Activated B cell treated with CpG ODN at 0.5 μM for 24 hours (primary cell): Measurements from ENCODE around the gene MAOB. TPM values are rescaled to one million over a fixed set of nuclear protein-coding genes. Genes with fewer than 3 reads are reported as not detected.

Source experiments
- ATAC-seq: fragments of 200-7000 bp; cut with Tn5 transposase; one replicate; pipeline ENCODE4 v1.10.0; 2021; ENCODE audit warnings: low read depth, mild to moderate bottlenecking, moderate library complexity
- CTCF ChIA-PET: fragments of 350-600 bp; sonication (Branson Sonifier 250); formaldehyde crosslinking; loops from one replicate; lab custom pipeline; 2021; ENCODE audit warnings: antibody characterized with exemption; lab: Charles Lee
- POLR2A ChIA-PET: fragments of 350-600 bp; sonication (Branson Sonifier 250); formaldehyde crosslinking; loops from one replicate; lab custom pipeline; 2021; ENCODE audit warnings: antibody characterized with exemption; lab: Charles Lee
- DNase-seq: peaks from one replicate; pipeline ENCODE4 v3.0.0; 2022
- H3K27ac Mint-ChIP-seq: one replicate; pipeline ENCODE4 v1.8.0; 2020; ENCODE audit warnings: mixed read lengths
- H3K27me3 Mint-ChIP-seq: one replicate; pipeline ENCODE4 v1.8.0; 2021; ENCODE audit warnings: mixed read lengths
- H3K36me3 Mint-ChIP-seq: one replicate; pipeline ENCODE4 v1.8.0; 2021; ENCODE audit warnings: low read depth, mixed read lengths
- H3K4me1 Mint-ChIP-seq: one replicate; pipeline ENCODE4 v1.8.0; 2021; ENCODE audit warnings: mixed read lengths
- H3K4me3 Mint-ChIP-seq: one replicate; pipeline ENCODE4 v1.8.0; 2020; ENCODE audit warnings: mild to moderate bottlenecking, mixed read lengths
- H3K9me3 Mint-ChIP-seq: one replicate; pipeline ENCODE4 v1.8.0; 2020; ENCODE audit warnings: mixed read lengths
- intact Hi-C: fragments of 100-400 bp; cut with micrococcal nuclease; formaldehyde crosslinking; loops from one replicate; pipeline ENCODE4 v1.15.1; 2024
- total RNA-seq: library from RNA; stranded (reverse); gene quantifications from 2 replicates; pipeline ENCODE4 v1.2.3, GENCODE V29; 2022
- TF ChIP-seq, protein P1 (sequence below): fragments of 200-600 bp; IDR thresholded peaks from one replicate; pipeline ENCODE4 v1.8.0; 2022; ENCODE audit warnings: antibody characterized with exemption, mild to moderate bottlenecking

Gene MAOB
- total RNA-seq, 1 donor from 2014 or later, result not detected

DNA sequence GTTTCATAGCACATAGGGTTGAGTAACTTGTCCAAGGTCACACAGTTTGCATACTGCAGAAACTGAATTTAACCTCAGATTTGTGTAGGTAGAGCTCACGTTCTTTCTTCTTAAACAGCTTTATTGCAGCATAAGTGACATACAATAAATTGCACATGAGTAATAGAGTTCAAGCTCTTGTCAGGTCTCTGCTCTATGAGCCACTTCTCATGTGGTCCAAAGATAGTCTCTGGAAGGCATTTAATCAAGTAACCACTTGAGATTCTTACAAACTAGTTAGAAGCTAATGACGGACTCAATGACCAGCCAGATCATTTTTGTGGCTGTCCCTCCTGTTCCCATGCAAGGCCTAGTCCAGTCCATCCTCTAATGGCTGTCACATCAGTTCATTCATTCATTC lies 68.9 kb downstream of the MAOB start:
- POLR2A ChIA-PET, result no interaction called here
- Mint-ChIP-seq H3K36me3 (no peaks in the 10 kb centered on the region), H3K4me1 (no peaks in the 10 kb centered on the region), H3K9me3 (peaks cover 2% of the 10 kb centered on the region), H3K27ac (no peak overlapping the region), H3K27me3 (peaks cover 2% of the 10 kb centered on the region), H3K4me3 (no peak overlapping the region)
- DNase-seq (no peak), ATAC-seq (no peak)
- intact Hi-C loops, result no loop called here
- CTCF ChIA-PET, result no interaction called here
- TF ChIP-seq, protein P1, sequence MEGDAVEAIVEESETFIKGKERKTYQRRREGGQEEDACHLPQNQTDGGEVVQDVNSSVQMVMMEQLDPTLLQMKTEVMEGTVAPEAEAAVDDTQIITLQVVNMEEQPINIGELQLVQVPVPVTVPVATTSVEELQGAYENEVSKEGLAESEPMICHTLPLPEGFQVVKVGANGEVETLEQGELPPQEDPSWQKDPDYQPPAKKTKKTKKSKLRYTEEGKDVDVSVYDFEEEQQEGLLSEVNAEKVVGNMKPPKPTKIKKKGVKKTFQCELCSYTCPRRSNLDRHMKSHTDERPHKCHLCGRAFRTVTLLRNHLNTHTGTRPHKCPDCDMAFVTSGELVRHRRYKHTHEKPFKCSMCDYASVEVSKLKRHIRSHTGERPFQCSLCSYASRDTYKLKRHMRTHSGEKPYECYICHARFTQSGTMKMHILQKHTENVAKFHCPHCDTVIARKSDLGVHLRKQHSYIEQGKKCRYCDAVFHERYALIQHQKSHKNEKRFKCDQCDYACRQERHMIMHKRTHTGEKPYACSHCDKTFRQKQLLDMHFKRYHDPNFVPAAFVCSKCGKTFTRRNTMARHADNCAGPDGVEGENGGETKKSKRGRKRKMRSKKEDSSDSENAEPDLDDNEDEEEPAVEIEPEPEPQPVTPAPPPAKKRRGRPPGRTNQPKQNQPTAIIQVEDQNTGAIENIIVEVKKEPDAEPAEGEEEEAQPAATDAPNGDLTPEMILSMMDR, result no peak

DNA sequence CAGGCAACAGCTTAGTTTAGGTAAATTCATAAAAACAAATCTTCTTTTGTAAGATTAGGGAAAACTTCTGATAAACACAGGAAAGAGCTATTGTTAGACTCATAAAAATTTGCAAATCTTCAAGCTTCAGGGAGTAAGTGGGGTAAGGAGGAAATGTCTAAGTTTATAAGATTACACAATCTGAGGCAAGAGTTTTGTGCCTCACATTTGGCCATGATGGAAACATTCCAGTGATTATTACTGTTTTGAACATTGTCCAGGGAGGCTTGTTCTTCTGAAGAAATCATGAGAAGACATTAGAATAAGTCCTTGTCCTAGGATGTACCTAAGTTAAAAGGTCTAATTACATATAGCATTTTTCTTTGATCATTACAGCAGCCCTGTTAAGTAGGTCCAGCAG lies 72.8 kb downstream of the MAOB start:
- DNase-seq (no peak), ATAC-seq (no peak)
- peaks cover 2% of the 10 kb centered on the region for H3K27me3 Mint-ChIP-seq
- no peaks in the 10 kb centered on the region for H3K4me1 Mint-ChIP-seq
- no peak overlapping the region for H3K4me3 Mint-ChIP-seq
- TF ChIP-seq, protein P1, result no peak
- peaks cover 2% of the 10 kb centered on the region for H3K9me3 Mint-ChIP-seq
- intact Hi-C loops, result no loop called here
- POLR2A ChIA-PET, result no interaction called here
- no peak overlapping the region for H3K27ac Mint-ChIP-seq
- no peaks in the 10 kb centered on the region for H3K36me3 Mint-ChIP-seq
- CTCF ChIA-PET, result no interaction called here

DNA sequence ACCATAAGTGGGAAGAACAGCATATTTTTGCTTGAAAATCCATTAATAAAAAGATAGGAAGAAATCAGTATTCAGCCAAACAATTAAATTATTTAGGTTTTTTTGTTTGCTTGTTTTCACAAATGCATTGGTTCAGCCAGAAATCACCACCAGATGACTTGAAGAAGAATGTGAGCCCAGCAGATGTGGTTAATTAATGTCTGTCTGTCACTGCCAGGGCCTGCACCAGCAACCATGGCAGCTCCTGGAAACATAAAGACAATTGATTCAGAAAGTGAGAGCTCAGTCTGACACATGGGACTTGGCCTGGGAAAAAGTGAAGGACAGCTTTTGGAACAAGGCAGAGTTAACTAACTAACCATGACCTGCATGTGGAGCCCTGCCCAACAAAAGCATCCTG lies 74.0 kb downstream of the MAOB start:
- no peak for ATAC-seq
- intact Hi-C loops, result no loop called here

DNA sequence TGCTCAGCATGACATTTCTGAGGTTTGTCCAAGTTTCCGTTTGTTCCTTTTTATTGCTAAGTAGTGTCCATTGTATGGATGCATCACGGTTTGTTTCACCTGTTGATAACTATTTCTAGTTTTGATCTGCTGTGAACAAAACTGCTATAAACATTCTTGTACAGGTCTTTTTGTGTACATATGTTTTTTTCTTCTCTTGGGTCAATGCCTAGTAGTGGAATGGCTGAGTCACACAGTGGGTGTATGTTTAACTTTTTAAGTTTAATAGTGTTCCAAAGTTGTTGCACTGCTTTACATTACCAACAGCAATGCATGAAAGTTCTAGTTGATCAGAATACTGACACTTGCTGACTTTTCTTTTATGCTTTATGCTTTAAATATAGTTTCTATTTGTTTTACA lies 76.7 kb downstream of the MAOB start:
- no peak overlapping the region for H3K27ac Mint-ChIP-seq
- H3K9me3 Mint-ChIP-seq, result peaks cover 2% of the 10 kb centered on the region
- intact Hi-C loops, result no loop called here
- H3K36me3 Mint-ChIP-seq, result no peaks in the 10 kb centered on the region
- no peak overlapping the region for H3K4me3 Mint-ChIP-seq
- POLR2A ChIA-PET, result no interaction called here
- no peaks in the 10 kb centered on the region for H3K27me3 Mint-ChIP-seq
- DNase-seq (no peak), ATAC-seq (no peak)
- no peaks in the 10 kb centered on the region for H3K4me1 Mint-ChIP-seq
- CTCF ChIA-PET, result no interaction called here
- TF ChIP-seq, protein P1, result no peak

More for the DNA sequence above, 74.0 kb downstream of the MAOB start:
- Mint-ChIP-seq H3K27me3 (no peaks in the 10 kb centered on the region), H3K27ac (no peak overlapping the region), H3K4me1 (no peaks in the 10 kb centered on the region), H3K4me3 (no peak overlapping the region), H3K9me3 (peaks cover 2% of the 10 kb centered on the region), H3K36me3 (no peaks in the 10 kb centered on the region)
- ChIA-PET CTCF (no interaction called here), POLR2A (no interaction called here)
- DNase-seq, result no peak
- TF ChIP-seq, protein P1, result no peak

DNA sequence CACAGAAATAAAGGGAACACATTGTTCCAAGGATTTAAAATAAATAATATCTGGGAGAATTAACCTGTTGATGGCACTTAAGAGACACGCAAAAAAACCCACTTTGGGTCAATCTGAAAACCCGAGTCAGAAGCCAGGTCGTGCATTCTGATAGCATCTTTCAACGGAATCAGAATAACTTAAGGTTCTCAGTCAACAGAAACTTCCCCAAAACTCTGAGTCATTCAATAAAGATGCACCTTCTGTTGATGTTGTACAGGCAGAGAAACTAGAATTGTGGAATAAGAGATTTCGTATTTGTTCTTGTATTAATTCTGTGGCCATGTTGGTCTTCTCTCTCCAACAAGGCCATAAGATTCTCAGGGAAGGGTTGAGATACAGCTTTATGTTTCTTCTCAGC lies 78.2 kb downstream of the MAOB start:
- ATAC-seq (no peak), DNase-seq (no peak)
- TF ChIP-seq, protein P1, result no peak
- Mint-ChIP-seq H3K27me3 (no peaks in the 10 kb centered on the region), H3K4me1 (no peaks in the 10 kb centered on the region), H3K9me3 (peaks cover 2% of the 10 kb centered on the region), H3K4me3 (no peak overlapping the region), H3K27ac (no peak overlapping the region), H3K36me3 (no peaks in the 10 kb centered on the region)
- ChIA-PET POLR2A (no interaction called here), CTCF (no interaction called here)
- intact Hi-C loops, result no loop called here
